Cardiac muscle cell (in vitro differentiated cells and primary cell): Measurements from ENCODE around the gene TXNRD2. TPM values are rescaled to one million over a fixed set of nuclear protein-coding genes. Genes with fewer than 3 reads are reported as not detected.

ENCODE experiments used
- DNase-seq, 2 donors: peaks; one replicate each; pipeline versions ENCODE4 v3.0.0 to v3.0.0-alpha.2; 2010 to 2017; ENCODE audit warnings: low read depth in 1 of 2, low spot score in 1 of 2
- H3K27ac ChIP-seq: fragments of 200-600 bp; sonication (generic); 2 replicates; pipeline ENCODE4 v1.5.1; 2016
- H3K27me3 ChIP-seq: fragments of 200-600 bp; sonication (generic); 2 replicates; pipeline ENCODE4 v1.6.0; 2016; ENCODE audit warnings: control low read depth
- H3K36me3 ChIP-seq: fragments of 200-600 bp; sonication (generic); 2 replicates; pipeline ENCODE4 v1.5.1; 2016; ENCODE audit warnings: control low read depth
- H3K4me1 ChIP-seq: fragments of 200-600 bp; sonication (generic); 2 replicates; pipeline ENCODE4 v1.8.1; 2017; ENCODE audit warnings: low read depth, mild to moderate bottlenecking, mixed run types
- H3K4me3 ChIP-seq: fragments of 200-600 bp; sonication (generic); 2 replicates; pipeline ENCODE4 v1.5.1; 2016; ENCODE audit warnings: mild to moderate bottlenecking
- H3K9me3 ChIP-seq: fragments of 200-600 bp; sonication (generic); 2 replicates; pipeline ENCODE4 v1.5.1; 2017; ENCODE audit warnings: low read depth, mild to moderate bottlenecking, control low read depth
- polyA plus RNA-seq: library from polyadenylated mRNA; unstranded; fragments of >200 nt; fragmentation: Nextera tagmentation; extraction: Ambion mirVana; gene quantifications from 2 replicates; pipeline ENCODE4 v1.2.1, GENCODE V29; 2016
- total RNA-seq: library from RNA; depleted of rRNA; stranded (reverse); fragments of >200 nt; gene quantifications from 2 replicates; pipeline ENCODE4 v1.2.3, GENCODE V29; 2016
- TF ChIP-seq, protein P1 (sequence below): IDR thresholded peaks from 2 replicates; pipeline ENCODE4 v1.5.1; 2012; ENCODE audit warnings: low read depth, mild to moderate bottlenecking, low read length

TXNRD2 gene
- total and polyA plus RNA-seq, 2 experiments from 2014 or later = 15.6 to 21.2 TPM

DNA sequence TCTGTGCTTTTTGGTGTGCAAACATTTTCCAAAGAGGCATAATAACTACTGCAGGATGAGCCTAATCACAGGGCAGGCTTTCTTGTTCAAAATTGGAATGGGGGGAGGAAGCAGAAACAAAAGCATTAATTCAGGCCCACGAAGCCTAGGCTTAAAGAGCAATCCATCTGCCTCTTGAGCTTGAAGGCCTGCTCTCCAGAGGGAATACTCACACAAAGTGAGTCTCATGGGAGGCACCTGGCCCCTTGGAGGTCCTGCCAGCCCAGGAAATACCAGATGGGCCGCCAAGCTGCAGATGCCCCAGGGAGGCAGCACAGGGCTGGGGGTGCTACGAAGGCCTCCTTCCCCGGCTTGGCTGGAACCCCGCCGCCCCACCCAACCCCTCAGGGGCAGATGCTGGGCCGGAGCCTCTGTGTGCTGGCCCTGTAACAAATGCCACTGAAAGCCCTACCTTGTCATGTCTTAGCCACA is 39.3 kb downstream of the TXNRD2 start:
- no peak overlapping the region for H3K4me3 ChIP-seq
- H3K4me1 ChIP-seq = peaks cover 17% of the 10 kb centered on the region
- no peaks in the 10 kb centered on the region for H3K27me3 ChIP-seq
- no peak for DNase-seq
- no peaks in the 10 kb centered on the region for H3K9me3 ChIP-seq
- H3K36me3 ChIP-seq = no peaks in the 10 kb centered on the region
- TF ChIP-seq, protein P1, sequence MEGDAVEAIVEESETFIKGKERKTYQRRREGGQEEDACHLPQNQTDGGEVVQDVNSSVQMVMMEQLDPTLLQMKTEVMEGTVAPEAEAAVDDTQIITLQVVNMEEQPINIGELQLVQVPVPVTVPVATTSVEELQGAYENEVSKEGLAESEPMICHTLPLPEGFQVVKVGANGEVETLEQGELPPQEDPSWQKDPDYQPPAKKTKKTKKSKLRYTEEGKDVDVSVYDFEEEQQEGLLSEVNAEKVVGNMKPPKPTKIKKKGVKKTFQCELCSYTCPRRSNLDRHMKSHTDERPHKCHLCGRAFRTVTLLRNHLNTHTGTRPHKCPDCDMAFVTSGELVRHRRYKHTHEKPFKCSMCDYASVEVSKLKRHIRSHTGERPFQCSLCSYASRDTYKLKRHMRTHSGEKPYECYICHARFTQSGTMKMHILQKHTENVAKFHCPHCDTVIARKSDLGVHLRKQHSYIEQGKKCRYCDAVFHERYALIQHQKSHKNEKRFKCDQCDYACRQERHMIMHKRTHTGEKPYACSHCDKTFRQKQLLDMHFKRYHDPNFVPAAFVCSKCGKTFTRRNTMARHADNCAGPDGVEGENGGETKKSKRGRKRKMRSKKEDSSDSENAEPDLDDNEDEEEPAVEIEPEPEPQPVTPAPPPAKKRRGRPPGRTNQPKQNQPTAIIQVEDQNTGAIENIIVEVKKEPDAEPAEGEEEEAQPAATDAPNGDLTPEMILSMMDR = no peak
- no peak overlapping the region for H3K27ac ChIP-seq

DNA sequence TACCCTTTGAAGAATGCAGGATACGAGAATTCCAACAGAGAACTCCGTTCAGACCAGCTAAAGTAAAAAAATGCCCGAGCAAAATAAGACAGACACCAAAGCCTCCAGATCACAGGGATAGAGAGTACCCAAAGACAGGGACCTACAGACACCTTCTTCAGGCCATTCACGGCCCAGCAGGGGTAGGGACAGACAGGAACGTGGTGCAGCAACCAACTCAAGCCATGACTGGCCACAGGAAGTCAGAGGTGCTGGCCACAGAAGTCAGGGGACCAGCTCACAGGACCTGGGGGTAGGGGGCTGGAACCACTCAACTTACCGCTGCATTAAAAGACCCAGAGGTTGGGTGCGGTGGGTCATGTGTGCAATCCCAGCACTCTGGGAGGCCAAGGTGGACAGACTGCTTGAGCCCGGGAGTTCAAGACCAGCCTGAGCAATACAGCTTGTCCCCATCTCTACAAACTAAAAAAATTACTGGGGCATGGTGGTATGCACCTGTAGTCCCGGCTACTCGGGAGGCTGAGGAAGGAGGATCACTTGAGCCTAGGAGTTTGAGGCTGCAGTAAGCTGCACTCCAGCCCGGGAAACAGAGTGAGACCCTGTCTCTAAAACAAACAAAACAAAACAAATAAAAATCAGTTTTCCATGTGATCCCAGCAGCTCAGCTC is 39.9 kb downstream of the TXNRD2 start:
- H3K4me1 ChIP-seq = peaks cover 21% of the 10 kb centered on the region
- TF ChIP-seq, protein P1 = no peak
- H3K27ac ChIP-seq = no peak overlapping the region

DNA sequence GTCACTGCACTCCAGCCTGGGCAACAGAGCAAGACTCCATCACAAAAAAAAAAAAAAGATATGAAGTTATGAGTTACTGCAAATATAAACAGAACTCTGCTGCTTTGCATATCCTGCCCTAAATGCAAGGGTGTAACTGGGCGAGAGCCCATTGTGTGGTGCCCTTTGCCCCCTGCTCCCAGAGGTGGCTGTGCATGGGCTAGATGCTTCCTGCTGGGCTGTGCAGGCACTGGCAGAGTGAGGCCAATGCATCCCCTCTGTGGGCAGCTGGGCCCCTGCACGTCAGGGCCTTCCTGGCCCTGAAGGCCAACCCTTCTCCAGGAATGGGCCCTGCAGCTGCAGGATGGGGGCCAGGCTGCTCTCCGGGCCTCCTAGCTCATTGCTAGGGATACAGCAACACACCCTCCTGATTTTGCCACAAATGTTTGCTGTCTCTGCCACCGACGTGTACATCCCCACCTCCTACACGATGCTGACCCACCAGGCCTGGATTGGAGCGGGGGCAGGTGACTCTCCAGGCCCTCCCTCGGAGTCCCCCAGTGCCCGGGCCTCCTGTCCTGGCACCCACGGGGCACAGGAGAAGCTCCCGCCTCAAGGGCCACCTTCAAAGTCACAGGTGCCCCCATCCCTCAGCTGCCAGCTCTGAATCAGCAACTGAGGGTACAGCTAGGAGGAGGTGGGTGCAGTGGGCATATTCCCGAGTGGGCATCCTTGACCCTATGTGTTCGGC is 40.7 kb downstream of the TXNRD2 start:
- no peaks in the 10 kb centered on the region for H3K36me3 ChIP-seq
- no peaks in the 10 kb centered on the region for H3K9me3 ChIP-seq
- DNase-seq = no peak
- peaks cover 21% of the 10 kb centered on the region for H3K4me1 ChIP-seq
- no peak overlapping the region for H3K27ac ChIP-seq
- no peak overlapping the region for H3K4me3 ChIP-seq
- TF ChIP-seq, protein P1 = no peak
- H3K27me3 ChIP-seq = no peaks in the 10 kb centered on the region

More for the DNA sequence above, 39.9 kb downstream of the TXNRD2 start:
- Histone ChIP-seq H3K27me3 (no peaks in the 10 kb centered on the region), H3K9me3 (no peaks in the 10 kb centered on the region), H3K4me3 (no peak overlapping the region), H3K36me3 (no peaks in the 10 kb centered on the region)
- DNase-seq = no peak

DNA sequence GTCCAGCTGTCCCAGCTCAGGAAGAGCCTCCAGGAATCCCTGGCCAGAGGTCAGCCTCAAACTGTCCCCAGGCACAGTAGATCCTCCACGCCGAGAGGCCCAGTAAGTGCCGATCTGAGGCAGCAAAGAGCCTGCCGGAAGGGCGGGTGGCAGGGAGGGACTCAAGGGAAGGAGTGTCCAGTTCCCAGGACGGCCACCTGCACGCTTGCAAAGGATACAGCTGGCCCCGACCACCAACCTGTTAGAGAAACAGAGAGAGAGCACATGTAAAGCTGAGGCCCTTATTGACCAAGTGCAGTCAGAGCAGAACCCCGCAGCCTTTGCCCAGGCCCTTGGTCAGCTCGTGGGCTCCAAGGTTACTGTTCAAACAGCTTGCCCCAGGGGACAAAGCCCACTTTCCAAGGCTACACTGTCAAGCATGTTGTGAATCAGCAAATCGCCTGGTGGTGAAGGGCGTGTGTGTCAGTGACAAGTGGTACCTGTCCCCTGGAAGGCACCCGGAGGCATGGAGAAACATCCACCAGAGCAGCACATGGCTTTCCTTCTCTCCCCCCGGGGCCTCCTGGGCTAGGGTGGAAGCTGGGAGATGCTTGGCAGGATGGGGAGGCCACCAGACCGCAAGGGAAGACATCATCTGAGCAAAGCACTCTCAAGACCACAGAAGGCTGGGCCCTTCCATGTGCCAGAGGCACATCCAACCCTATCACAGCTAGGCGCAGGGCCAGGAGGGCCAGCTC is 42.6 kb downstream of the TXNRD2 start:
- no peak for DNase-seq
- H3K9me3 ChIP-seq = no peaks in the 10 kb centered on the region
- no peaks in the 10 kb centered on the region for H3K27me3 ChIP-seq
- no peaks in the 10 kb centered on the region for H3K36me3 ChIP-seq
- TF ChIP-seq, protein P1 = no peak
- no peak overlapping the region for H3K4me3 ChIP-seq
- H3K27ac ChIP-seq = no peak overlapping the region
- peaks cover 17% of the 10 kb centered on the region for H3K4me1 ChIP-seq

DNA sequence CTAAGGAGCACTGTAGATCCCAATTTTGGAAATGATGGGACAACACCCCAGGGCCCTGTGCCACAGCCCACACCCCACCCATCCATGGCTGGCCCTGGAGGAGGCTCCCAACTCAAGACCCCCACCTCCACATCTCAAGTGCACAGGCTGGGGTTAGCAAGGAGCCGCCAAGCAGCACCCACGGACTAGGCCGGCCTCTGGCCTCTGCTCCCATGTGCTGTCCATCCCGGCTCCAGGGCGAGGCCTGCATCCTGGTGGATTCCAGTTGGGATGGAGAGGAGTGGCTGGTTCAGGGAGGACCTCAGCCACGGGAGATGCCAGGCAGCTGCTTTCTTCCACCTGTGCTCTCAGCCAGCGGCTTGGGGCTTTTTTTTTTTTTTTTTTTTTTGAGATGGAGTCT is 43.5 kb downstream of the TXNRD2 start:
- H3K36me3 ChIP-seq = no peaks in the 10 kb centered on the region
- H3K27ac ChIP-seq = no peak overlapping the region
- H3K9me3 ChIP-seq = no peaks in the 10 kb centered on the region
- no peaks in the 10 kb centered on the region for H3K27me3 ChIP-seq
- no peak overlapping the region for H3K4me3 ChIP-seq
- TF ChIP-seq, protein P1 = no peak
- DNase-seq = no peak
- H3K4me1 ChIP-seq = peaks cover 12% of the 10 kb centered on the region
